ENCODE results near the gene MIDN.

Gene MIDN

DNA sequence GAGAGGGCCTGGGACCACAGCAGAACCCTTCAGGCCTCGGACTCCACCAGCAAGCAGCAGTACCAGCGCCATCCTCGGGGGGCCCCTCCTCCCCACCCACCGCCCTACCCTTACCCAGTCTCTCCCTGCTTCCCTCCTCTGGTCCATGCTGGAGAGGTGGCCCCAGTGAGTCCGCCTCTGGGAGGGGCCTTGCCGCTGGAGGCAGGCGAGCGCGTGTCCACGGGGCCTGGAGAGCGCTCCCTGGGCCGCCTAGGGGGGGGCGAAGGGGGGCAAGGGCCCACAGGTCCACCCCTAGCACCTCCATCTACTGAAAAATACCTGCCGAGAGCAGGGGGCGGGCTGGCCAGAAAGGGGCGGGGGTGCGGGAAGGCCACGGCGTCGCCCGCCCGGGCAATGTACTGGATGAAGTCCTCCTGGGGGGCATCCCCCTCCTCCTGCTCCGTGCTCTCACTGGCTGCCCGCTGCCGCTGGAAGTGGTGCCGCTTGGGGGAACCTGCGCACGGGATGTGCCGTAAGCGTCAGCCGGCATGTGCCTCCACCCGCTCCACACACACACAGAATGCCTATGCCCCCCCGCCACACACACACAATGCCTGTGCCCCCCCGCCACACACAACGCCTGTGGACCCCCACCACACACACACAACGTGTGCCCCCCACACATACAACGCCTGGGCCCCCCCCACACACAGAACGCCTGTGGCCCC lies 17.4 kb upstream of the MIDN start:
- DNase-seq (ENCODE audit: extremely low read depth, low read depth), result no peak
- TF ChIP-seq, protein P1, sequence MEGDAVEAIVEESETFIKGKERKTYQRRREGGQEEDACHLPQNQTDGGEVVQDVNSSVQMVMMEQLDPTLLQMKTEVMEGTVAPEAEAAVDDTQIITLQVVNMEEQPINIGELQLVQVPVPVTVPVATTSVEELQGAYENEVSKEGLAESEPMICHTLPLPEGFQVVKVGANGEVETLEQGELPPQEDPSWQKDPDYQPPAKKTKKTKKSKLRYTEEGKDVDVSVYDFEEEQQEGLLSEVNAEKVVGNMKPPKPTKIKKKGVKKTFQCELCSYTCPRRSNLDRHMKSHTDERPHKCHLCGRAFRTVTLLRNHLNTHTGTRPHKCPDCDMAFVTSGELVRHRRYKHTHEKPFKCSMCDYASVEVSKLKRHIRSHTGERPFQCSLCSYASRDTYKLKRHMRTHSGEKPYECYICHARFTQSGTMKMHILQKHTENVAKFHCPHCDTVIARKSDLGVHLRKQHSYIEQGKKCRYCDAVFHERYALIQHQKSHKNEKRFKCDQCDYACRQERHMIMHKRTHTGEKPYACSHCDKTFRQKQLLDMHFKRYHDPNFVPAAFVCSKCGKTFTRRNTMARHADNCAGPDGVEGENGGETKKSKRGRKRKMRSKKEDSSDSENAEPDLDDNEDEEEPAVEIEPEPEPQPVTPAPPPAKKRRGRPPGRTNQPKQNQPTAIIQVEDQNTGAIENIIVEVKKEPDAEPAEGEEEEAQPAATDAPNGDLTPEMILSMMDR (IDR thresholded peaks at IDR 0.05; ENCODE audit: low read depth, low read length), result no peak

DNA sequence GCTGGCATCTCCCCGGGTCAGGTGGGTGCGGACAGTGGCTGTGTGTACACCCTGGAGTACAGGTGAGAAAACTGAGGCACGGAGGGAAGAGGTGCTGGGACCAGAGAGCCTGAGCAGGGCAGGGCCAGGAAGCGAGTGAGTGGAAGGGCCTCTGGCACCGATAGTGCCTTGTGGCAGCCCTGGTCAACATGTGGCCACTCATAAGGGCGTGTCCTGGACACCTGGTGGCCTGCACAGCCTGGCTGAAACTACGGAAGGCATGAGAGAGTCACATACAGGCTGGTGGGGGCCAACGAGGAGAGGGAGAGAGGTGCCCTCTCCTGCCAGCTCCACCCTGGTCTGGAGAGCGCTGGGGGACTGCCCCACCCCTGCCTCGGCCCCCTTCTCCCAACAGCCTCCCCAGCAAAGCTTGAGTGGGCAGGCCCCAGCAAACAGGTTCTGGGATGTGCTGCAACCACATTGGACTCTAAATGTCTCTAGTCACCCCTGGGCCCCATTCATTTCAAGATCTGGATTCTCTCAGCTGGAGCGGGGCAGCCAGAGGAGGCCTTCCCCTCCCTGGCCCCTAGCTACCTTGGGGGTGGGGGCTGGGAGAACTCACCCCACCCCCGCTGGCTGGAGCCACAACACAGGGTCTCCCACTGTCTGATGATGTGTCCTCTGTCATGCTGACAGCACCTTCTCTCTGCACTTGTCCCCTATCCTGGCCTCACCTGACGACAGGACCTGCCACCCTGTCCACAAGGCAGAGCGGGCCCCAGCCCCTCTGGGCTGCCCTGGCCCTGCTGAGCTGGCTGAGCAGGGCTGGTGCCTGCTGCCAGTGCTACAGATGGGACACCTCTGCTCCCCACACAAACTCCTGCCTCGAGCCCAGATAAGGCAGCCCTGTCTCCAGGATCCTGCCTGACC lies 16.4 kb upstream of the MIDN start:
- TF ChIP-seq, protein P1 (IDR thresholded peaks at IDR 0.05; ENCODE audit: low read depth, low read length), result no peak
- DNase-seq (ENCODE audit: extremely low read depth, low read depth), result no peak

DNA sequence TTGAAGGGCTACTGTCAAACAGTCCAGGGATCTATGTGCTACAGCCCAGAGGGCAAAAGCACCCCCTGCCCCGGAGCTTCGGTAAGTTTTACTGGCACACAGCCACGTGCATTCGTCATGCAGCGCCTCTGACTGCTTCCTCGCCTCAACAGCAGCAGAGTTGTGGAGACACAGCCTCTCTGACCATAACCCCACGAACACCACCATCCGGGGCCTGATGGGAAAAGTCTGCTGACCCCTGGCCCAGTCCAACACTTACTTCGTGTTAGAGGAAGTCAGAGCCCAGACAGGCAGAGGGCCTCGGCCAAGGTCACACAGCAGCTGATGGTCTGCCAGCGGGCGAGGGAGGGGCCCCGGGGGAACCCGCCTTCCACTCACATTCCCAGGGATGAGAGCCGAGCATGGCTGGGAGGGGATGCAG lies 15.7 kb upstream of the MIDN start:
- no peak for DNase-seq (ENCODE audit: extremely low read depth, low read depth)
- TF ChIP-seq, protein P1 (IDR thresholded peaks at IDR 0.05; ENCODE audit: low read depth, low read length), result no peak

DNA sequence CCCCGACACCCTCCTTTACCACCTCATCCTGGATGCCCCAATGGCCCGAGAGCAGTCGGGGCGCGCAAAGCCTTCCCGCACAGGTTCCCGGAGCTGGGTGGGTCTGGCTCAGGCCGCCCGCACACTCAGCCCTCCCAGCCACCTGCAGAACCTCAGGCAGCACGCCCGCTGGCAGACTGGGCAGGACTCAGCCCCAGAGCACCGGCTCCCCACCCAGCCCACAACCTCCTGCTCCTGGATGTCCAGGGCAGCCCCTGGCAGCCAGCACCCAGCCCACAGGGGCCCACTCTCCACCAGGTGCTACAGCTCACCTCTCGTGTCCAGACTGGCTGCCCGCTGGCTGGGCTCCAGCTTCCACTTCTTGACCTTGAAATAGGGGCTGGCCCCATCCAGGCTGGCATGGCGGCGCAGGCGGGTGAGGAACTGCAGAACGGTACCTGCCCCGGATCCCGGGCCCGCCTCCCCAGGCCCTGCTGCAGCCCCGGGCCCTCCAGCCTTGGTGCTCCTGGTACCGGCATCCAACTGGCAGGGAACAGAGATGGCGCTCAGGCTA lies 15.2 kb upstream of the MIDN start:
- DNase-seq (ENCODE audit: extremely low read depth, low read depth), result no peak
- TF ChIP-seq, protein P1 (IDR thresholded peaks at IDR 0.05; ENCODE audit: low read depth, low read length), result no peak

DNA sequence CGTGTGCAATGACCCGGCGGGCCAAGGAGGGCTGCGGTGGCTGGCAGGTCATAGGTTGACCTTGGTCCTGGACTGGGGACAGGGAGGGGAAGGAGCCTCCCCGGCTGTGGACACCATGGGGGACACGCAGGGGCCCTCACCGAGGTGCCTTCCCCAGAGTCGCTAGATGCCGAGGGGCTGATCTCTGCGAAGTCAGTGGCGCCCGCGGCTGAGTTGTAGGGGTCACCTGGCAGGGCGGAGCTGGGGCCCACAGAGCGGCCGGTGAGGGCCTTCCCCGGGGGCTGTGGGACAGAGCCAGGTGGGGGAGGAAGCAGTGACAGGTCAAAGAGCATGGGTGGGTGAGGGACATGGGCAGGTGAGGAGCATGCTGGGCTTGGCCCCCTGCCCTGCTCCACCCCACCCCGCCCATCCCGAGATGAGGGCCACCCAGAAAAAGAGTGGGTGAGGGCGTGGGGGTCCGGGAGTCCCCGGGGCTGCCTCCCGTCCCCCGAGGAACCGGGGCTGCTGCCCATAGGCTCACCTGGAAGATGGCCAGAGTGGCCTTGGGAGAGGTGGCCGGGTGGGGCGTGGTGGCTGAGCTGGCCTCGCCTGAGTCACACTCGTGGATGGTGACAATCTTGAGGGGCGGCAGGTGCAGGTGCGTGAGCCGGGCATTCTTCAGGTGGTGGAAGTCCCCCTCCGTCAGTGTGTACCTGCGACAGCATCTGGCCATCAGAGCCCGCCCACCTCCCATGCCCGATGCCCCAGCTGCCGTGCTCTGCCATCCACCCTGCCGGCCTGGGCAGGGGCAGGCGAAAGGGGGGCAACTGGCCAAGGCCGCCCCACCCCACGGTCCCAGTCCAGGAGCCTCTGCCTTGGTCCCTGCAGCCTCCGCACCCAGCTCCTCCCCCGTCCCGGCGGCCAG lies 14.1 kb upstream of the MIDN start:
- no peak for DNase-seq (ENCODE audit: extremely low read depth, low read depth)
- TF ChIP-seq, protein P1 (IDR thresholded peaks at IDR 0.05; ENCODE audit: low read depth, low read length), result no peak

DNA sequence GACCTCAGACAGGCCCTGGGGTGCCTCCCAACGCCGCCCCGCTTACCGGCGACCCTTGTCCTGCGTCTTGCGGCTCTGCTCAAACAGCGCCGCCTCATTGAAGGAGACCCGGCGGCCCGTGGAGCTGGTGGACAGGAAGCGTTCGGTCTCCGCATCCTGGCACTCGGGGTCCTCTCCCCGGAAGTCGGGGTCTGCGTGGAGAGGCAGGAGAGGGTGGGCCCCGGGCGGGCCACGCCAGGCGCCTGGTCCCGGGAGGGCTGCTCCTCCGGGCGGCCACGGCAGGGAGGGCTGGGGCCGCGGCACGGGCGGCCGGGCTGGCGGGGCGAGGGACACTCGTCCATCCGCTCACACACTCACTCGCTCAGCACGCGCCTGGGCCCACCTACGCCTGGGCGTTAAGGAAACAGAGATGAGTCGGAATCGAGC lies 13.4 kb upstream of the MIDN start:
- DNase-seq (ENCODE audit: extremely low read depth, low read depth), result no peak
- TF ChIP-seq, protein P1 (IDR thresholded peaks at IDR 0.05; ENCODE audit: low read depth, low read length), result no peak

All from AG09319 (cell line).